A673 (cell line): ENCODE measurements around the gene ACO1.

Experiments used
- CTCF ChIP-seq: fragments of 300-800, 200-600 bp; sonication (generic); conservative IDR thresholded peaks from 2 replicates; pipeline ENCODE4 v1.5.1; 2017; ENCODE audit warnings: low read depth, mild to moderate bottlenecking, antibody characterized with exemption, low read length, moderate library complexity, mixed read lengths
- EZH2 ChIP-seq: fragments of 200-600 bp; sonication (generic); IDR thresholded peaks from 2 replicates; pipeline ENCODE4 v1.6.1; 2017; ENCODE audit warnings: borderline replicate concordance, low read depth, mild to moderate bottlenecking, mixed read lengths, antibody characterized with exemption, low read length; ENCODE audit not compliant: poor library complexity, severe bottlenecking

- TF ChIP-seq CTCF (no peak), EZH2 (no peak)
Observed at GRCh38 chr9:32442433-32442832, 58.0 kb downstream of the ACO1 start.
